Measurements from ENCODE around the gene OR52D1. TPM values are rescaled to one million over a fixed set of nuclear protein-coding genes. Genes with fewer than 3 reads are reported as not detected.

The OR52D1 gene
- total RNA-seq, 1 experiment from 2014 or later, result not detected

DNA sequence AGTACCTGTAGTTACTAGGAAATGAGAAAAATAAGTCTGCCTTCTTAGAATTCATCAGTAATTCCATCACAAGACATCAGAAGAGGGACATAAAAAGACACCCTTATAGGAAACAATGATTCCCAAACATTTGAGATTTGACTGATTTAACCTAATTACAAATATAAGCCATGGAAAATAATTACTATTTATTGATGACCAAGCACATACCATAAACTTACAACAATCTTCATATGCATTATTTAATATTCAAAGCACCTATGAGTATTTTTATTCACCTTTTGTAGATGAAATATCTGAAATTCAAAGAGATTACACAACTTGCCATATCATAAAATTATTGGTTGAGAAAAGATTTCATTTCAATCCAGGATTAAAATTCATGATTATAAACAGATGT is 14.6 kb upstream of the OR52D1 start:
- Histone ChIP-seq H3K9me3 (ENCODE audit: control insufficient read depth, low read depth, low read length) (no peaks in the 10 kb centered on the region), H3K79me1 (ENCODE audit: insufficient read depth, low read depth, low read length, poor library complexity, severe bottlenecking) (no peaks in the 10 kb centered on the region), H3K27ac (ENCODE audit: insufficient read length, low read depth, low read length) (no peak overlapping the region), H3K18ac (ENCODE audit: insufficient read length, low read depth, low read length) (no peak overlapping the region), H3K23me2 (ENCODE audit: insufficient read length, low read depth, low read length, poor library complexity, severe bottlenecking) (no peaks in the 10 kb centered on the region), H3K9ac (ENCODE audit: extremely low read depth, insufficient read length, low read length) (no peak overlapping the region), H3T11ph (ENCODE audit: low read length) (no peak overlapping the region), H2BK20ac (ENCODE audit: low read depth, low read length, poor library complexity, severe bottlenecking) (no peak overlapping the region), H3K27me3 (ENCODE audit: insufficient read depth, low read length) (no peaks in the 10 kb centered on the region), H2BK15ac (ENCODE audit: low read depth, low read length) (no peak overlapping the region), H4K5ac (ENCODE audit: insufficient read length, low read depth, low read length) (no peak overlapping the region), H4K91ac (ENCODE audit: insufficient read length, low read depth, low read length) (no peak overlapping the region), H3K14ac (ENCODE audit: insufficient read depth, low read length) (no peak overlapping the region), H2BK5ac (ENCODE audit: insufficient read length, low read length) (no peak overlapping the region), H3K56ac (ENCODE audit: insufficient read length, low read depth, low read length) (no peak overlapping the region), H4K8ac (replicated peaks; ENCODE audit: insufficient read length, low read depth, low read length) (no peak overlapping the region), H3K4ac (ENCODE audit: low read depth, low read length) (no peak overlapping the region), H2BK120ac (ENCODE audit: low read depth, low read length, poor library complexity, severe bottlenecking) (no peak overlapping the region), H2BK12ac (ENCODE audit: insufficient read length, low read depth, low read length) (no peak overlapping the region), H3K4me1 (ENCODE audit: insufficient read depth, low read length) (no peaks in the 10 kb centered on the region; the same call in 1 of the 2 replicates), H3K23ac (ENCODE audit: insufficient read length, low read depth, low read length) (no peak overlapping the region), H2AK5ac (ENCODE audit: insufficient read length, low read length) (no peak overlapping the region), H3K4me2 (ENCODE audit: insufficient read depth, insufficient read length, low read length) (no peak overlapping the region), H4K20me1 (ENCODE audit: control insufficient read depth, insufficient read depth, insufficient read length) (no peaks in the 10 kb centered on the region), H3K79me2 (ENCODE audit: insufficient read depth, low read length) (no peaks in the 10 kb centered on the region), H2AFZ (ENCODE audit: low read length) (no peak overlapping the region)
- Mint-ChIP-seq H3K9me3 (peaks cover 7 to 8% of the 10 kb centered on the region in 2 experiments), H3K27me3 (ENCODE audit: low read depth) (no peaks in the 10 kb centered on the region), H3K4me1 (no peaks in the 10 kb centered on the region), H3K27ac (no peak overlapping the region), H3K4me3 (no peak overlapping the region), H3K36me3 (ENCODE audit: insufficient read depth in 1 of 3, low read depth in 3 of 3) (peaks cover 3 to 9% (median 3%) of the 10 kb centered on the region in 3 experiments; a peak in 5 of 7 replicates)
- no peak for DNase-seq
- no peak for TF ChIP-seq CTCF (conservative IDR thresholded peaks at IDR 0.05)
